Hepatocyte (in vitro differentiated cells): ENCODE results near the gene PIANP.

Experiments used
- CTCF ChIP-seq: fragments of 200-600 bp; sonication (generic); IDR thresholded peaks from 2 replicates; pipeline ENCODE4 v1.5.1; 2016; ENCODE audit warnings: antibody characterized with exemption, mild to moderate bottlenecking; ENCODE audit not compliant: poor library complexity
- EZH2 ChIP-seq: fragments of 200-600 bp; sonication (generic); IDR thresholded peaks from 2 replicates; pipeline ENCODE4 v1.6.1; 2016; ENCODE audit warnings: antibody characterized with exemption, mild to moderate bottlenecking, borderline replicate concordance
- EZH2phosphoT487 ChIP-seq: fragments of 200-600 bp; sonication (generic); IDR thresholded peaks from one replicate; pipeline ENCODE4 v1.6.1; 2018; ENCODE audit warnings: antibody characterized with exemption, mild to moderate bottlenecking, low read depth, moderate library complexity; ENCODE audit not compliant: unreplicated experiment, severe bottlenecking

GRCh38 chr12:6742834-6743233 lies 42.2 kb upstream of the PIANP start:
- no peak for TF ChIP-seq CTCF
- no peak for TF ChIP-seq EZH2phosphoT487
- no peak for TF ChIP-seq EZH2
